ENCODE results near the gene TRIM28.
"Not testable (repeated sequence)": the region's sequence is repeated elsewhere in the genome, so short reads cannot be mapped to it uniquely, and the experiment has no call there.

TRIM28 gene

DNA sequence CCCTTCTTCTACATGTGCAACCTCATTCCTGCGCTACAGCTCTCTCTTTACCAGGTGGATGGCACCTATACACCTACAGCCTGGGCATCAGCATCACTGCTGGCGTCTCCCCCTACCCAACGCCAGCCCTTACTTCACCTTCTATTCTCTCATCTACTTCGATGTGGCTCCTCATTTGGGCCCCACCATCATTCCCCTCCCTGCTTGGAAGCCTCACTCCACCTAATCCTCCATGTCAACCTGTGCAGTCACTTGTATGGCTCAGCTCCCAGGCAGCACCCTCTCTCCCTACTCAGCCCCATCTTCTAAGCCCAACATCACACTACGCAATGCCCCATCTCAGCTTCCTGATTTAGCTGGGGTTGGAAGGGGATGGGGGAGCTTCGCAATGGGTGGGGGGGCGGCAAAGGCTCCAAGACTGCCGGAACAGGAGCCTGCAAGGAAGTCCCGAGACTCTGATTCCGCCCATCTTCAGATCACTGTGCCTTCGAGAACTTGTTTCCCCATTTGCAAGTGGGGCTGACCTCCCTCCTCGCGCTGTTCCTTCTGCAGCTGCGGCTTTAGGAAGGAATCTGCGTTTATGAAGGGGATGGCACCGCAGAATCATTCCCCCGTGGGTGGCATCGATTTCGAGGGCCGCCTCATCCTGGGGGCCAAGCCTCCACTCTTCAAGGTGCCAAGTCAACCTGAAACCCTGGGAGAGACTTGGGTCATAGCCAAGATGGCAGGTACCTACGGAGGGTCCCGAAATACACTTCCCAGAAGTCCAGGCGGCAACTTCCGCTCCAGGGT, 28.4 kb downstream of the TRIM28 start:
- ATAC-seq (no peak), DNase-seq (no peak)
- no peaks in the 10 kb centered on the region for H3K9me3 Mint-ChIP-seq
- H3K4me3 Mint-ChIP-seq, result peak overlapping the region; percentile 92
- H3K27me3 Mint-ChIP-seq, result no peaks in the 10 kb centered on the region
- peak overlapping the region; percentile 77 to 98 for H3K27ac Mint-ChIP-seq
- H3K4me1 Mint-ChIP-seq, result peaks cover 51% of the 10 kb centered on the region

DNA sequence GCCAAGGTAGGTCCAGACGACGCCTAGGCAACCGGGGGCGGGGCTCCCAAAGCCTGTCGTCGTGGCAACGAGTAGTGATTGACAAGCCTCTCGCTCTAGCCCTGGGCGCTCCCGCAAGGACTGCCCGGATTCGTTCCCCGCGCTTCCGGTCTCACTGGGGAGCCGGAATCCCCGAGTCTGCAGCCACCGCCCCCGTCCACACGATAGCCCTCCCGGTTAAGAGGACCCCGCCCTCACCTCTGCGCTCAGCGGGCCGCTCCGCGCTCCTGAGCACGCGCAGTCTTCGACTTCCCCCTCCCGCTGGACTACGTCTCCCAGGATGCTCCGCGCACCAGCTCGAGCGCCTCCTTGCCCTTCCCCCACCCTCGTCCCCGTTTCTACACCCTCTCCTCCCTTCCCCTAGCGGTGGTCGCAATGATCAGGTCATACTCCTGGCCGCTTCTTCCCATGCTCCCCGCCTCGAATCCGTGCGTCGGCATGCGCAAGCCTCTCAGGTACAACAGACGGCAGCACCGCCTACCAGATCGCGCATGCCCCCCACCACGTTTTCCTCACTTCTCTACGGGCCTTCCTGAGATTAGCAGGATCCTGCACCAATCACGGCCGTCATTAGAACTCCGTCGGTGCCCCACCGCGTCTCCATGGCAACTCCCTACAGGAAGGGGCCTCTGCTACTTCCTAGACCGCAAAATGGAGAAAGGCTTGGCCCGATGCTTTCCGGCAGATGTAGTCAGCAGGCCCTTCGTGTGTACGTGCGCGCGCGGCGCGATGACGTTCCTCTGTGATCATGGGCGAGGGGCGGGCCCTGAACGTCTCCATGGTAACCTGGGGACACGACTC, 29.2 kb downstream of the TRIM28 start, which contains the start of gene MZF1:
MZF1 (minus strand) TSS at position 518 of the 840 bp plus-strand sequence. CDS start 1,946 bp downstream, outside the sequence.
- DNase-seq (peak; percentile 98 to 100), ATAC-seq (peak; percentile 78)
- H3K27ac Mint-ChIP-seq, result peak within 1 kb of the TSS; percentile 98 to 99
- H3K4me3 Mint-ChIP-seq, result peak within 1 kb of the TSS; percentile 92
- H3K4me1 Mint-ChIP-seq, result peaks cover 57% of the 10 kb centered on the region
- H3K9me3 Mint-ChIP-seq, result no peaks in the 10 kb centered on the region
- no peaks in the 10 kb centered on the region for H3K27me3 Mint-ChIP-seq

DNA sequence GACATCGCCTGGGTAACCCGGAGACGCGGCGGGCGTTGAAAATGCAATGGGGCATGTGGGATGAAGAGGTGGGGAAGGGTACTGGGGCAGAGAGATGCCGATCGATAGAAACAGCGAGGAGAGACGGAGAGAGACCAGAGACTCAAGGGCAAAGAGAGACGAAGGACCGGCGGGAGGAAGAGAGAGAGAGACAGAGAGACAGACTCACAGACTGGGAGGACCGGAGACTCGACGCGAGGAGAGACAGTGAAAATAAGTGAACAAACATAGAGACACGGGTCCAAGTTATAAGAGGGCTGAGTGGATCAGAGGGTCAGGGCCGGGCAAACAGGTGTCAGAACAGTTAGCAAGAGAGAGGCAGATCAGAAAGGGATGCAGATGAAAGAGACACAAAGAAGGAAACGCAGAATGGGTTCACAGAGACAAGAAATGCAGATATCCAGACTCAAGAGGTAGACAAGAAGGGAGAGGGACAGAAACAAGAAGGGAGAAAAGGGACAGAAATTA, 29.8 kb downstream of the TRIM28 start:
- Mint-ChIP-seq H3K4me3 (peak overlapping the region; percentile 92), H3K4me1 (peaks cover 57% of the 10 kb centered on the region), H3K27ac (peak overlapping the region; percentile 98 to 99), H3K9me3 (no peaks in the 10 kb centered on the region), H3K27me3 (no peaks in the 10 kb centered on the region)
- ATAC-seq (no peak), DNase-seq (no peak)

DNA sequence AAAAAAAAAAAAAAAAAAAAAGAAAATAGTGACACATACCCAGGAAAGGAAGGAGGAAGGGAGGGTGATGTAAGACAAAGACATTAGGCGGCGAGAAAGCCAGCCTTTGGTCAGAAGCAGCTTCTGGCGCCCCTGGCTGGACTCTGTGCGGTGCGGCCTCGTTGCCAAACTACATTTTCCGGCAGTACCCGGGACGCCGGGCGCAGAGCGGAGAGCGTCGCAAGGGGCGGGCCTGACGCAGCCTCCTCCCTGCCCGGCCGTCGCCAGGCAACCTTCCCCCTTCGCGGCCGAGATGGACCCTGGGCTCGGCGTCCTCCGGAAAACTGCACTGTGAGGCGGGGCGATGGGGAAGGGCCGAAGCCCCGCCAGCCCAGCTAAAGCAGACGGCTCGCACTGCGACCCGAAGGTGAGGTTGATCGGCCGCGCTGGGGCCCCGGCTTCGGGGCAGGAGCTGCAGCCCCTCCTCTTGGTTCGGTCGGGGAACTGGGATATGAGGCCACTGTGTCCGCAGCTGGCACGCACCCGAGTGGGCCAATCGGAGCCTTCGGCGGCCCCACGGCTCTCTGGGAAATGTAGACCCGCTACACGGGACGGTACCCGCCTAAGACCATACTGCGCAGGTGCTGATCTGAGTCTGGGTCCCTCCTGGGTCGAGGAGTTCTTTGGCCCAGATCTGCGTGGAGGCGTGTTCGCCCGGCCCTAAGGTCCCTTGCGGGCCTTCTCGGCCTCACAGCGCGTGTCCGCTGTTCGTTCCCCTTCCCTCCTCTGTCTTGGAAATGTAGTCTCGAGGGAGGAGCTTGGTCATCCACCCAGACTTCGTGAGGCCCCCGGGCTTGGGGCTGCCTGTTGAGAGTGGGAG, 31.5 kb downstream of the TRIM28 start:
- Mint-ChIP-seq H3K27ac (peak overlapping the region; percentile 99), H3K9me3 (no peaks in the 10 kb centered on the region), H3K27me3 (no peaks in the 10 kb centered on the region), H3K4me3 (peak overlapping the region; percentile 92), H3K4me1 (peaks cover 66% of the 10 kb centered on the region)
- peak; percentile 88 to 91 for DNase-seq
- peak; percentile 68 for ATAC-seq

DNA sequence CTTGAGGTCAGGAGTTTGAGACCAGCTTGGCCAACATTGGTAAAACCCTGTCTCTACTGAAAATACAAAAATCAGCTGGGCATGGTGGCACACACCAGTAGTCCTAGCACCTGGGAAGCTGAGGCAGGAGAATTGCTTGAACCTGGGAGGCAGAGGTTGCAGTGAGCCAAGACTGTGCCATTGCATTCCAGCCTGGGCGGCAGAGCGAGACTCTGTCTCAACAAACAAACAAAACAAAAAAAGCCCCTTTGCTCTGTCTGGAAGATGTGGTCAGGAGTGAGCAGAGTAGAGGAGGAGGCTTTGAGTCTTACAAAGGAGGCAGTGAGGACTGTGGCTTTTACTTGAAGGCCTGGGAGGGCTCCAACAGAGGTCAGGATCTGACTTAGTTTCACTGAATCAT, 33.7 kb downstream of the TRIM28 start:
- Mint-ChIP-seq H3K4me1 (peaks cover 68% of the 10 kb centered on the region), H3K4me3 (peak overlapping the region in 1 of 2 donors; percentile 22)
- peak in 1 of 2 donors; percentile 8 for DNase-seq
- not testable (repeated sequence) for H3K27me3 Mint-ChIP-seq, ATAC-seq, H3K27ac Mint-ChIP-seq, H3K9me3 Mint-ChIP-seq

DNA sequence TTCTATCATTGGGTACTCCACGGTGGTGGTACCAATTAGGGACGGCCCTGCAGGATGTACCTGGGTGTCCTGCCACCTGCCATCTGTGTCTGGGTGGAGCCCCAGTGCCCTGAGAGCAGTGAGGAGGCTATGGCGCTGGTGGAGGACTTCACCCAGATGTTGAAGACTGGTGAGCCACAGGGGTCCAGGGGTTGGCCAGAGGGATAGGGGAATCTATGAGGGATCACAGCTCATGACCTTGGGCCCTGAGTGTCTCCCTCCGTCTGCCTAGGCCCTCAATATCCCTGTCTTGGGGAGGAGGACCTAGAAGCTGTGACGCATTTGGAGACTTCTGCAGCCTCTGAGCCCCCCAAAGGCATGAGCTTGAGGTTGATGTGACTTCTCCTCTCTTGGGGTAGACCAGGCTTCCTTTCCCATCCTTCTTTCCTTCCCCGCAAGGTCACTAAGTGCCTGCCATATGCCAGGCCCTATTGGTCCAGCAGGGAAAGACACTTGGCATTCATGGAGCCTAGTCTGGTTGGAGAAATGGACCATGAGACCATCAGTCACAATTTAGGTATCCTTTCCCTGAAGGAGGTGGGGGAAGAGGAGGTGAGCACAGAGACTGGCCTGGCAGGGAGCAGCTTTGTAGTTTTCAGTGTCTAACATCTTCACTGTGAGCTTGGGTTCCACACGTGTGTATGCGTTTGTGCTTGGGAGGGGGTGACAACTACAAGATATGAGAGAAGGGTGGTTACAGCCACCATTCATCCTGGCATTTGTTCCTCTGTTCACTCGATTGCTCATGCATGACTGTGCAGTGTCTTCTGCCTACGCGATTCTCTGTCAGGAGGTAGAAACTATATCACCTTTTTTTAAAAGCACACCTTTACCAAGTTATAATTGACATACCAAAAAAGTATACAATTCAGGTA, 34.4 kb downstream of the TRIM28 start:
- Mint-ChIP-seq H3K4me1 (peaks cover 70% of the 10 kb centered on the region), H3K4me3 (peak overlapping the region; percentile 4 to 22), H3K9me3 (no peaks in the 10 kb centered on the region), H3K27ac (peak overlapping the region in 1 of 2 donors; percentile 20), H3K27me3 (no peaks in the 10 kb centered on the region)
- DNase-seq (peak in 1 of 2 donors; percentile 12), ATAC-seq (no peak)

DNA sequence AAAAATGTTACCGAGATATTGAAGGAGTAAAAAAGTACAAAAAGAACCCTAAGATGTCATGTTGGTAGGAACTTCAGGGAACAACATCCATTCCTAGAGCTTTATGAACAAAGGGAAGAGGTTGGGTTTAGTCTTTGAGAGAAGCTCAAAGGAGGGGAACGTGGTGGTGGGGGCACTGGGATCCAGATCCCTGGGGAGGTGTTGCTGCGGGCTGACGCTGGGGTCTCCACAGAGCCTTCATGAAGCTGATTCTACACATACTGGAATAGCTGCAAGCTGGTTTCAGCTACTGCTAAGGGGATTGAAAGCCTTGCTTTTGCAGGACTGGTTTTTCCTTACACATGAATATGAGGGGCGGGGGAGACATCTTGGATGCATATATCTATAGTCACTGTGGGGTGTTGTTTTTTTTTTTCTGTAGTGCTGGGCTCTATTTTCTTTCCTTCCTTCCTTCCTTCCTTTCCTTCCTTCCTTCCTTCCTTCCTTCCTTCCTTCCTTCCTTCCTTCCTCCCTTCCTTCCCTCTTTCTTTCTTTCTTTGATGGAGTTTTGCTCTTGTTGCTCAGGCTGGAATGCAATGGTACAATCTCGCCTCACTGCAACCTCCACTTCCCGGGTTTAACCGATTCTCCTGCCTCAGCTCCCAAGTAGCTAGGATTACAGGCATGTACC, 35.7 kb downstream of the TRIM28 start:
- ATAC-seq (no peak), DNase-seq (no peak)
- Mint-ChIP-seq H3K27ac (no peak overlapping the region), H3K27me3 (no peaks in the 10 kb centered on the region), H3K4me3 (no peak overlapping the region), H3K4me1 (peaks cover 57% of the 10 kb centered on the region), H3K9me3 (no peaks in the 10 kb centered on the region)

DNA sequence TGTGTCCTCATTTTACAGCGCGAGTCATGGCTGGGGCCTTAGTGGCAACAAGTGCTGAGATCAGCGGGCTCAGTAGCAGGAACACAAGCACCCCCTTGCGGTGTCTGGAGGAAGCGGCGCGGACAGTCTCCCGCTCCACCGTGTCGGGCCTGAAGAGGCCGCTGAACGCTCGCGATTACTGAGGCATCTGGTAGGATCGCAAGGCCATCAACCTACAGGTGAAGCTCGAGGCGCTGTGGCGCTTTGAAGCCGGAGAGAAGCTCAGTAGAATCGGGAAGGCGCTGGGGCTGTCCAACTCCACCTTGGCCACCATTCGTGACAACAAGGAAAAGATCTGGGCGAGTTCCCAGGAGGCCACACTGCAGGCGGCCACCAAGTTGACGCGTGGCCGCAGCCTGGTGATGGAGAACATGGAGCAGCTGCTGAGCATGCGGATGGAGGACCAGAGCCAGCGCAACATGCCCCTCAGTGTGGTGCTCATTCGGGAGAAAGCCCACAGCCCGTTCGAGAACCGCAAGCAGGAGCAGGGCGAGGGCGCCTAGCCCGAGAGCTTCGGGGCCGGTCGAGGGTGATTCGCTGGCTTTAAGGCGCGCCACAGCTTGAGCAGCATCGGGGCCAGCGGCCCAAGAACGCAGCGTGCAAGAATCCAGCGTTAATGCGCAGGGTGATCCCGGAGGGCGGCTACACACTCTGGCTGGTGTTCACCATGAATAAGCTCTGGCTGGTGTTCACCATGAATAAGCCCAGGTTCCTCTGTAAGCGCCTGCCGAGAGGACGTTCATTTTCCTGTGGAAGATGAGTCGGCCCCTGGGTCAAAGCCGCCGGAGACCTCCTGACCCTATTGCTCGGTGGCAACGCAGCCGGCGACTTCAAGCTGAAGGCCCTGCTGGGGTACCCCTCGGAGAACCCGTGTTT, 37.6 kb downstream of the TRIM28 start:
- H3K4me3 Mint-ChIP-seq, result no peak overlapping the region
- DNase-seq, result peak; percentile 90 to 93
- peaks cover 54% of the 10 kb centered on the region for H3K4me1 Mint-ChIP-seq

DNA sequence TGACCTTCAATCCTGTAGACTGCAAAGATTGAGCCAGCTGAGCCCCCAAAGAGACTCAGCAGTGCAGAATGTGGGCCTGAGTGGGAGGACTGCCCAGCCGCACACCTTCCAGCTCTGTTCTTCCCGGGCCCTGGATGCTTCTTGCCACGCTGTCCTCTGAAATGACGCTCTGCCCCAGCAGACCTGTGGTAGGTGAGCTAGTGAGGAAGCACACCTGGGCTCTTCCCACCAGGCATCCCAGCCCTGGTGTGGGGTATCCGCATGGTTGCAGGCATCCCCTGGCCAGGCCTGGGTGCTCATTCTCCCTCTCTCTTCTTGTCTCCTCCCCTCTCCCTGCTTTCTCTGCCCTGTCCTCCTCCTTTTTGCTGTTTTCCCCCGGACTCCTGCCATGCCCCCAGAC, 39.1 kb downstream of the TRIM28 start:
- Mint-ChIP-seq H3K27ac (no peak overlapping the region), H3K4me1 (peaks cover 43% of the 10 kb centered on the region), H3K4me3 (no peak overlapping the region), H3K9me3 (no peaks in the 10 kb centered on the region), H3K27me3 (no peaks in the 10 kb centered on the region)
- ATAC-seq (no peak), DNase-seq (no peak)

More for the DNA sequence above, 37.6 kb downstream of the TRIM28 start:
- peak overlapping the region; percentile 19 to 73 for H3K27ac Mint-ChIP-seq
- no peaks in the 10 kb centered on the region for H3K27me3 Mint-ChIP-seq
- H3K9me3 Mint-ChIP-seq, result no peaks in the 10 kb centered on the region
- ATAC-seq, result peak; percentile 99

DNA sequence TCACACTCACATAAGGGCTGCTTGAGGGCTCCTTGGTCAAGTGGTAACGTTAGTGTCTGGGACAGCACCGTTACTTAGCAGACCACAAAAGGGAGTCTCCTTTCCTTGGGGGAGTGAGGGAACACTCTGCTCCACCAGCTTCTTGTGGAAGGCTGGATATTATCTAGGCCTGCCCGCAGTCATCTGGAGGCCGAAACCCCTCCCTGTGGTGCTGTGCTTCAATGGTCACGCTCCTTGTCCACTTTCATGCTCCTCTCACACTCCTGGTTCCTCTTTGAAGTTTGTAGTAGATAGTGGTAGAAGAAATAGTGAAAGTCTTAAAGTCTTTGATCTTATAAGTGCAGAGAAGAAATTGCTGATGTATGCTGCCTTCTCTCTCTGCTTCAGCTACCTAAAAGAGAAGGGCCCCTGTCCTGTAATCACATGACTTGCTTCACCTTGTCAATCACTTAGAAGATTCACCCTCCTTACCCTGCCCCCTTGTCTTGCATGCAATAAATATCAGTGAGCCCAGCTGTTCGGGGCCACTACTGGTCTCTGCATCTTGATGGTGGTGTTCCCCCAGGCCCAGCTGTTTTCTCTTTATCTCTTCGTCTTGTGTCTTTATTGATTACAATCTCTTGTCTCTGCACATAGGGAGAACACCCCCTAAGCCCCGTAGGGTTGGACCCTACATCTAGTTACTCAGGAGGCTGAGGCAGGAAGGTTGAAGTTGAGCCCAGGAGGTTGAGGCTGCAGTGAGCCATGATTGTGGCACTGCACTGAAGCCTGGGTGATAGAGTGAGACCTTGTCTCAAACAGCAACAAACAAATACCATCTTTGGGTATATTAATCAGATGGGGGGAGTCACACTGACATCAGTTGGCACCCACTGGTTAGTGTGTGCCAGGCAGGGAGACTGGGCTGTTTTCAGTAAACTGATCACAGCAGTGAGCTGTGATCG, 40.9 kb downstream of the TRIM28 start:
- Mint-ChIP-seq H3K27me3 (no peaks in the 10 kb centered on the region), H3K4me3 (no peak overlapping the region), H3K27ac (no peak overlapping the region), H3K9me3 (no peaks in the 10 kb centered on the region), H3K4me1 (peaks cover 25% of the 10 kb centered on the region)
- DNase-seq (no peak), ATAC-seq (no peak)

DNA sequence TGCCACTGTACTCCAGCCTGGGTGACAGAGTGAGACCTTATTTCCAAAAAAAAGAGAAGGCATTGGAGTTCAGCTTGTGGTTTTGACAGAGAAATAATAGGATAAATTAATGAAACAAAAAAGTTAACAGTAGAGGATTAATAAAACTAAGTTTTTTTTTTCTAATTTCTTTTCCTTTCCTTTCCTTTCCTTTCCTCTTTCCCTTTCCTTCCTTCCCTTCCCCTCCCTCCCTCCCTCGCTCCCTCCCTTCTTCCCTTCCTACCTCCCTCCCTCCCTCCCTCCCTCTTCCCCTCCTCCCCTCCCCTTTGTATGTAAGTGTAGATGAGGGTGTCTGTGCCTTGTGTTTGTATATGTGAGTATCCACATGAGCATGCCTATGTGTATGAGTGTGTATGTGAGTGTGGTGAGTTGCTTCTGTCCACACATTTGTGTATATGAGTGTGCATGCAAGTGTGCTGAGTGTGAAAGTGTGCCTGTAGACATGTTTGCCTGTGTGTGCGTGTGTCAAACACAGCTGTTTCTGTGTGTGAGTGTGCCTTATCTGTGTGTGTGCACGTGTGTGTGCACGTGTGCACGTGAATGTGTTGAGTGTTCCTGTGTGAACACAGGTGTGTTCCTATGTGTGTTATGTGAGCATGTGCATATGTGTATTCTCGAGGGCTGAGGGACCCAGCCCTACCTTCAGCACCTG, 41.7 kb downstream of the TRIM28 start:
- Mint-ChIP-seq H3K27me3 (no peaks in the 10 kb centered on the region), H3K4me1 (peaks cover 20% of the 10 kb centered on the region), H3K4me3 (no peak overlapping the region), H3K27ac (no peak overlapping the region), H3K9me3 (no peaks in the 10 kb centered on the region)
- ATAC-seq (no peak), DNase-seq (no peak)

All from stimulated activated naive CD8-positive, alpha-beta T cell treated with anti-CD3 and anti-CD28 coated beads, Interleukin-15, amount 100 ng/mL, for 72 hours (primary cell).